ENCODE results near the gene SEMA4G.

DNA sequence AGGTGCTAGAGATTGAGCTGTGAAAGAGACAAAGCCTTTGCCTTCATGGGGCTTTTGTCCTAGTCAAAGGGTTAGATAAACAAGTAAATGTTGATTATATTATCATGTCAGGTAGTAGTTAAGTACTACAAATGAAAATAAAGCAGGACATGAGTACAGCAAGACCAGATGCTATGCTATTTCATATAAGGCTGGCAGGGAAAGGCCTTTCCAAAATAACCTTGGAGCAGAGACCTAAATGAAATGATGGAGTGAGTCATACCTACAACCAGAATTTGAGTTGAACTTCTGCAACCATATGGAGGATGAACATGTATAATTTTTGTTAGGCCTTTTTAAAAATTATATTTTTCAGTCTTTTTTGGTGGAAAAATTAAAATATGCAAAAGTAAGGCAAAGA, 23.6 kb upstream of the SEMA4G start:
- no peak for TF ChIP-seq POLR2A (IDR thresholded peaks at IDR 0.05; ENCODE audit: low read depth)
- TF ChIP-seq, protein P1, sequence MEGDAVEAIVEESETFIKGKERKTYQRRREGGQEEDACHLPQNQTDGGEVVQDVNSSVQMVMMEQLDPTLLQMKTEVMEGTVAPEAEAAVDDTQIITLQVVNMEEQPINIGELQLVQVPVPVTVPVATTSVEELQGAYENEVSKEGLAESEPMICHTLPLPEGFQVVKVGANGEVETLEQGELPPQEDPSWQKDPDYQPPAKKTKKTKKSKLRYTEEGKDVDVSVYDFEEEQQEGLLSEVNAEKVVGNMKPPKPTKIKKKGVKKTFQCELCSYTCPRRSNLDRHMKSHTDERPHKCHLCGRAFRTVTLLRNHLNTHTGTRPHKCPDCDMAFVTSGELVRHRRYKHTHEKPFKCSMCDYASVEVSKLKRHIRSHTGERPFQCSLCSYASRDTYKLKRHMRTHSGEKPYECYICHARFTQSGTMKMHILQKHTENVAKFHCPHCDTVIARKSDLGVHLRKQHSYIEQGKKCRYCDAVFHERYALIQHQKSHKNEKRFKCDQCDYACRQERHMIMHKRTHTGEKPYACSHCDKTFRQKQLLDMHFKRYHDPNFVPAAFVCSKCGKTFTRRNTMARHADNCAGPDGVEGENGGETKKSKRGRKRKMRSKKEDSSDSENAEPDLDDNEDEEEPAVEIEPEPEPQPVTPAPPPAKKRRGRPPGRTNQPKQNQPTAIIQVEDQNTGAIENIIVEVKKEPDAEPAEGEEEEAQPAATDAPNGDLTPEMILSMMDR (IDR thresholded peaks at IDR 0.05) = no peak
- no peak for TF ChIP-seq EP300 (IDR thresholded peaks at IDR 0.05)
- no peak for TF ChIP-seq POLR2AphosphoS5 (IDR thresholded peaks at IDR 0.05)
